Measurements from ENCODE around the gene EML4.

GRCh38 chr2:42197792-42198191 lies 28.6 kb downstream of the EML4 start:
- TF ChIP-seq, protein P1, sequence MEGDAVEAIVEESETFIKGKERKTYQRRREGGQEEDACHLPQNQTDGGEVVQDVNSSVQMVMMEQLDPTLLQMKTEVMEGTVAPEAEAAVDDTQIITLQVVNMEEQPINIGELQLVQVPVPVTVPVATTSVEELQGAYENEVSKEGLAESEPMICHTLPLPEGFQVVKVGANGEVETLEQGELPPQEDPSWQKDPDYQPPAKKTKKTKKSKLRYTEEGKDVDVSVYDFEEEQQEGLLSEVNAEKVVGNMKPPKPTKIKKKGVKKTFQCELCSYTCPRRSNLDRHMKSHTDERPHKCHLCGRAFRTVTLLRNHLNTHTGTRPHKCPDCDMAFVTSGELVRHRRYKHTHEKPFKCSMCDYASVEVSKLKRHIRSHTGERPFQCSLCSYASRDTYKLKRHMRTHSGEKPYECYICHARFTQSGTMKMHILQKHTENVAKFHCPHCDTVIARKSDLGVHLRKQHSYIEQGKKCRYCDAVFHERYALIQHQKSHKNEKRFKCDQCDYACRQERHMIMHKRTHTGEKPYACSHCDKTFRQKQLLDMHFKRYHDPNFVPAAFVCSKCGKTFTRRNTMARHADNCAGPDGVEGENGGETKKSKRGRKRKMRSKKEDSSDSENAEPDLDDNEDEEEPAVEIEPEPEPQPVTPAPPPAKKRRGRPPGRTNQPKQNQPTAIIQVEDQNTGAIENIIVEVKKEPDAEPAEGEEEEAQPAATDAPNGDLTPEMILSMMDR (IDR thresholded peaks at IDR 0.05), result no peak
- no peak for TF ChIP-seq EP300 (IDR thresholded peaks at IDR 0.05)

All from ovary (tissue), 3 donors.